ENCODE data around the gene ERC1.

GRCh38 chr12:1459339-1459738, 468.3 kb downstream of the ERC1 start:
- no peak for TF ChIP-seq ATF6 (CRISPR knock-in tag; IDR thresholded peaks at IDR 0.05)
- no peak for TF ChIP-seq PCBP1 (IDR thresholded peaks at IDR 0.05; ENCODE audit: low read depth, low read length, poor library complexity, severe bottlenecking)

Measured in K562 (cell line).